DND-41 (cell line): ENCODE results near the gene SH3BP1.

Experiments
- ATAC-seq: fragments of 200-7000 bp; cut with Tn5 transposase; 3 replicates; pipeline ENCODE4 v1.9.1; 2021; ENCODE audit warnings: low read depth; ENCODE audit not compliant: insufficient read depth
- DNase-seq: peaks from one replicate; pipeline ENCODE4 v3.0.0-alpha.2; 2020
- H2AFZ ChIP-seq: 2 replicates; pipeline ENCODE4 v1.6.0; 2012; ENCODE audit warnings: low read depth, low read length
- H3K27ac ChIP-seq: 2 replicates; pipeline ENCODE4 v1.5.1; 2012; ENCODE audit warnings: low read length, inconsistent platforms
- H3K27me3 ChIP-seq: fragments of 200-600 bp; sonication (generic); 2 replicates; pipeline ENCODE4 v1.6.0; 2012; ENCODE audit warnings: low read length, mild to moderate bottlenecking, inconsistent platforms; ENCODE audit not compliant: insufficient read depth, poor library complexity
- H3K36me3 ChIP-seq: 2 replicates; pipeline ENCODE4 v1.5.1; 2012; ENCODE audit warnings: low read length, inconsistent platforms; ENCODE audit not compliant: insufficient read depth
- H3K4me1 ChIP-seq: 2 replicates; pipeline ENCODE4 v1.5.1; 2012; ENCODE audit warnings: mild to moderate bottlenecking, low read length; ENCODE audit not compliant: insufficient read depth
- H3K4me2 ChIP-seq: 2 replicates; pipeline ENCODE4 v1.6.0; 2012; ENCODE audit warnings: mild to moderate bottlenecking, moderate library complexity, low read length, inconsistent platforms; ENCODE audit not compliant: insufficient read depth
- H3K4me3 ChIP-seq, 2 experiments: fragments of 200-600 bp in 1 of 2; shearing (Covaris generic) in 1 of 2; 2 replicates each; pipeline ENCODE4 v1.5.1; 2012 to 2016; ENCODE audit warnings: inconsistent platforms in 2 of 2, low read length in 2 of 2, mild to moderate bottlenecking in 2 of 2, low read depth in 1 of 2, moderate library complexity in 1 of 2
- H3K79me2 ChIP-seq: 2 replicates; pipeline ENCODE4 v1.6.0; 2012; ENCODE audit warnings: low read length, inconsistent platforms; ENCODE audit not compliant: insufficient read depth
- H3K9ac ChIP-seq: 2 replicates; pipeline ENCODE4 v1.6.0; 2012; ENCODE audit warnings: low read depth, mild to moderate bottlenecking, inconsistent platforms, low read length, moderate library complexity
- H3K9me3 ChIP-seq: 2 replicates; pipeline ENCODE4 v1.5.1; 2012; ENCODE audit warnings: low read length, moderate library complexity, mild to moderate bottlenecking, inconsistent platforms; ENCODE audit not compliant: insufficient read depth, severe bottlenecking
- H4K20me1 ChIP-seq: 2 replicates; pipeline ENCODE4 v1.6.0; 2012; ENCODE audit warnings: low read length; ENCODE audit not compliant: insufficient read depth
- CTCF ChIP-seq: IDR thresholded peaks from 2 replicates; pipeline ENCODE4 v1.5.1; 2012; ENCODE audit warnings: borderline replicate concordance, low read length, moderate library complexity, mild to moderate bottlenecking; ENCODE audit not compliant: poor library complexity, severe bottlenecking; ENCODE audit errors: extremely low read depth
- EZH2 ChIP-seq: IDR thresholded peaks from 3 replicates; pipeline ENCODE4 v1.6.1; 2012; ENCODE audit warnings: borderline replicate concordance, low read depth, mild to moderate bottlenecking, moderate library complexity, low read length, inconsistent platforms; ENCODE audit not compliant: severe bottlenecking

Gene SH3BP1

GRCh38 chr22:37703906-37704305 is 64.4 kb downstream of the SH3BP1 start:
- Histone ChIP-seq H3K4me3 (no peak overlapping the region), H3K27ac (no peak overlapping the region), H3K4me1 (no peaks in the 10 kb centered on the region), H3K9ac (no peak overlapping the region), H3K79me2 (no peaks in the 10 kb centered on the region), H2AFZ (no peak overlapping the region), H4K20me1 (no peaks in the 10 kb centered on the region), H3K27me3 (no peaks in the 10 kb centered on the region), H3K9me3 (no peaks in the 10 kb centered on the region), H3K4me2 (no peak overlapping the region), H3K36me3 (no peaks in the 10 kb centered on the region)
- DNase-seq = no peak
- no peak for ATAC-seq
- TF ChIP-seq EZH2 (no peak), CTCF (no peak)

- H4K20me1 ChIP-seq = no peaks in the 10 kb centered on the region
- no peak overlapping the region for H3K4me3 ChIP-seq
- no peaks in the 10 kb centered on the region for H3K9me3 ChIP-seq
- H3K9ac ChIP-seq = no peak overlapping the region
- no peak overlapping the region for H2AFZ ChIP-seq
- no peak for TF ChIP-seq CTCF
- no peak for TF ChIP-seq EZH2
- H3K4me2 ChIP-seq = no peak overlapping the region
- no peak overlapping the region for H3K27ac ChIP-seq
- H3K79me2 ChIP-seq = no peaks in the 10 kb centered on the region
- ATAC-seq = no peak
- H3K27me3 ChIP-seq = no peaks in the 10 kb centered on the region
- DNase-seq = no peak
- no peaks in the 10 kb centered on the region for H3K36me3 ChIP-seq
- no peaks in the 10 kb centered on the region for H3K4me1 ChIP-seq
Observed at GRCh38 chr22:37704645-37705044, 65.2 kb downstream of the SH3BP1 start.

GRCh38 chr22:37705205-37705604 is 65.7 kb downstream of the SH3BP1 start:
- Histone ChIP-seq H3K4me3 (no peak overlapping the region), H3K27ac (no peak overlapping the region), H3K4me2 (no peak overlapping the region), H3K4me1 (no peaks in the 10 kb centered on the region), H3K9me3 (no peaks in the 10 kb centered on the region), H2AFZ (no peak overlapping the region), H3K9ac (no peak overlapping the region), H3K79me2 (no peaks in the 10 kb centered on the region), H3K27me3 (no peaks in the 10 kb centered on the region), H3K36me3 (no peaks in the 10 kb centered on the region), H4K20me1 (no peaks in the 10 kb centered on the region)
- DNase-seq (no peak), ATAC-seq (no peak)
- no peak for TF ChIP-seq EZH2
- no peak for TF ChIP-seq CTCF
